Adrenal gland (tissue), 12 donors: Measurements from ENCODE around the gene SIM1. TPM values are rescaled to one million over a fixed set of nuclear protein-coding genes. Genes with fewer than 3 reads are reported as not detected.

ENCODE experiments used
- DNase-seq, 7 donors: peaks; one replicate each; pipeline ENCODE4 v3.0.0-alpha.2; 2019 to 2020
- H3K27ac ChIP-seq, 5 donors: fragments of 200-600 bp; sonication (generic) in 4 of 5; 1 replicate in 3 of 5; 2 replicates in 2 of 5; pipeline versions ENCODE4 v1.5.1 to v1.8.0; 2016 to 2020; ENCODE audit warnings: mild to moderate bottlenecking in 1 of 5
- H3K27me3 ChIP-seq: fragments of 200-600 bp; 2 replicates; pipeline ENCODE4 v1.8.0; 2021
- H3K36me3 ChIP-seq, 2 donors: fragments of 200-600 bp; replicated peaks in 1 of 2; 1 replicate in 1 of 2; 2 replicates in 1 of 2; pipeline versions ENCODE4 v1.5.1 to v1.8.0; 2018 to 2022
- H3K4me1 ChIP-seq, 2 donors: fragments of 200-600 bp; replicated peaks in 1 of 2; 1 replicate in 1 of 2; 2 replicates in 1 of 2; pipeline versions ENCODE4 v1.5.1 to v1.8.0; 2018 to 2021
- H3K4me3 ChIP-seq, 4 donors: fragments of 200-600 bp; sonication (generic) in 3 of 4; one replicate each; pipeline ENCODE4 v1.5.1; 2016 to 2018
- H3K9me3 ChIP-seq, 3 donors: fragments of 200-600 bp; sonication (generic) in 1 of 3; replicated peaks in 1 of 3; 1 replicate in 2 of 3; 2 replicates in 1 of 3; pipeline versions ENCODE4 v1.5.1 to v1.8.0; 2016 to 2021
- CTCF ChIP-seq, 6 experiments: fragments of 450-650 bp in 4 of 6; fragments of 200-600 bp in 2 of 6; sonication (generic) in 1 of 6; IDR thresholded peaks; 1 replicate in 5 of 6; 2 replicates in 1 of 6; pipeline versions ENCODE4 v1.5.1 to v1.8.0; 2016 to 2021; ENCODE audit warnings: antibody characterized with exemption in 6 of 6, mild to moderate bottlenecking in 2 of 6, moderate library complexity in 1 of 6
- POLR2A ChIP-seq, 2 donors: fragments of 450-650 bp; IDR thresholded peaks; one replicate each; pipeline ENCODE4 v1.6.1; 2017; ENCODE audit warnings: antibody characterized with exemption in 2 of 2, mild to moderate bottlenecking in 2 of 2, moderate library complexity in 1 of 2
- WGBS, 4 donors: extraction: QIAGEN DNeasy Blood & Tissue Kit in 2 of 4; methylation state at CpG; one replicate each; pipeline versions ENCODE4 v1.1.5 to v1.1.7; 2013 to 2017; 5-methylcytosine and 5-hydroxymethylcytosine counted together
- intact Hi-C, 2 donors: fragments of 100-400 bp; cut with DNase I; formaldehyde crosslinking; loops; one replicate each; pipeline versions ENCODE4 v1.14.1 to v1.15.0; 2022 to 2023
- polyA plus RNA-seq, 3 donors: library from polyadenylated mRNA; stranded (reverse); fragments of 200-250 nt in 2 of 3; fragments of 350-450 nt in 1 of 3; fragmentation: Illumina TruSeq in 1 of 3; extraction: RNeasy Lipid Tissue Mini Kit (QIAGEN cat#74804) in 1 of 3; gene quantifications; one replicate each; pipeline ENCODE4 v1.2.3, GENCODE V29; 2013 to 2014
- total RNA-seq, 9 donors: library from RNA; depleted of rRNA in 4 of 9; stranded (reverse); fragments of >200 nt in 4 of 9; fragments of 120-200 nt in 1 of 9; fragmentation: NEBNext Ultra II Directional in 1 of 9; extraction: Animal tissue kit (Norgen Biotek cat#: 25700) in 1 of 9; gene quantifications; one replicate each; pipeline versions ENCODE4 v1.1.0 to v1.2.4, GENCODE V29; 2013 to 2023
- donor health status: healthy with polysubstance abuse.
- donor health status: Bipolar disorder and iron deficiency.
- donor health status: DM: yes; HTN: yes; CAD: no.
- donor health status: DM: no; HTN: no; CAD: no.
- donor health status: DM: no; HTN: no; CAD: no.
- donor health status: DM: yes; HTN: yes; CAD: no.

The SIM1 gene
- total and polyA plus RNA-seq, 12 donors = not detected

GRCh38 chr6:100485268-100485667 lies 20.5 kb upstream of the SIM1 start:
- Histone ChIP-seq H3K4me3 (no peak overlapping the region), H3K27ac (no peak overlapping the region), H3K27me3 (no peaks in the 10 kb centered on the region), H3K9me3 (no peaks in the 10 kb centered on the region), H3K36me3 (no peaks in the 10 kb centered on the region), H3K4me1 (no peaks in the 10 kb centered on the region)
- no peak for TF ChIP-seq POLR2A (IDR thresholded peaks at IDR 0.05)
- TF ChIP-seq CTCF (IDR thresholded peaks at IDR 0.05) = no peak
- intact Hi-C loops = loop anchor here in 1 of 2 donors (10.0 kb wide), 2 partner anchors 180 to 240 kb away; no protein-coding TSS in a partner anchor
- no peak for DNase-seq

GRCh38 chr6:100484474-100484873 lies 19.8 kb upstream of the SIM1 start:
- no peak overlapping the region for H3K27ac ChIP-seq
- intact Hi-C loops = loop anchor here in 1 of 2 donors (10.0 kb wide), 2 partner anchors 180 to 240 kb away; no protein-coding TSS in a partner anchor

DNA sequence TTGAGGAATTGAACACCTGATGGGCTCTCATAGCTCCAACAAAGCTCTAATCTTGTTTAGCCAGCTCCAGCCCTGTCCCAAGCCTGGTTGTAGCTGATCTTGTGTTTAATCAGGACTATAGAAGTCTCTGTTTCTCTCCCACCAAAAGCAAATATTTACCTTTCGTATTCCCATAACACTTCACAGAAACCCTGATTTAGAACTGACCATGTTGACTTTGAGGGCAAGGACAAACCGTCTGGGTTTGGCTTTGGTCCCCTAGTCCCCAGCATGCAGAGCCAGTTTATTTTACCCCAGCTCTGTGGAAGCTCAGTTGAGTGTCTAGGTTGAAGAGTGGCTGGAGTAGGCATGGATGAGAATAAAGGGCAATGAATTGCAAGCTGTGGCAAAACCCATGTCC lies 18.0 kb upstream of the SIM1 start:
- 45 to 61% (median 58%) methylated on average over 2 of the region's 2 CpGs for WGBS, 4 donors
- Histone ChIP-seq H3K27me3 (no peaks in the 10 kb centered on the region), H3K4me1 (no peaks in the 10 kb centered on the region), H3K4me3 (no peak overlapping the region), H3K36me3 (no peaks in the 10 kb centered on the region), H3K27ac (no peak overlapping the region), H3K9me3 (no peaks in the 10 kb centered on the region)
- no peak for DNase-seq
- intact Hi-C loops = loop anchor here in 1 of 2 donors (10.0 kb wide), 2 partner anchors 182 to 238 kb away; no protein-coding TSS in a partner anchor
- TF ChIP-seq CTCF (IDR thresholded peaks at IDR 0.05) (no peak), POLR2A (IDR thresholded peaks at IDR 0.05) (no peak)

More at GRCh38 chr6:100484474-100484873, 19.8 kb upstream of the SIM1 start:
- TF ChIP-seq CTCF (IDR thresholded peaks at IDR 0.05) (no peak), POLR2A (IDR thresholded peaks at IDR 0.05) (no peak)
- Histone ChIP-seq H3K4me3 (no peak overlapping the region), H3K27me3 (no peaks in the 10 kb centered on the region), H3K9me3 (no peaks in the 10 kb centered on the region), H3K36me3 (no peaks in the 10 kb centered on the region), H3K4me1 (no peaks in the 10 kb centered on the region)
- 73 to 80% (median 77%) methylated on average over 5 of the region's 5 CpGs for WGBS, 4 donors
- no peak for DNase-seq

DNA sequence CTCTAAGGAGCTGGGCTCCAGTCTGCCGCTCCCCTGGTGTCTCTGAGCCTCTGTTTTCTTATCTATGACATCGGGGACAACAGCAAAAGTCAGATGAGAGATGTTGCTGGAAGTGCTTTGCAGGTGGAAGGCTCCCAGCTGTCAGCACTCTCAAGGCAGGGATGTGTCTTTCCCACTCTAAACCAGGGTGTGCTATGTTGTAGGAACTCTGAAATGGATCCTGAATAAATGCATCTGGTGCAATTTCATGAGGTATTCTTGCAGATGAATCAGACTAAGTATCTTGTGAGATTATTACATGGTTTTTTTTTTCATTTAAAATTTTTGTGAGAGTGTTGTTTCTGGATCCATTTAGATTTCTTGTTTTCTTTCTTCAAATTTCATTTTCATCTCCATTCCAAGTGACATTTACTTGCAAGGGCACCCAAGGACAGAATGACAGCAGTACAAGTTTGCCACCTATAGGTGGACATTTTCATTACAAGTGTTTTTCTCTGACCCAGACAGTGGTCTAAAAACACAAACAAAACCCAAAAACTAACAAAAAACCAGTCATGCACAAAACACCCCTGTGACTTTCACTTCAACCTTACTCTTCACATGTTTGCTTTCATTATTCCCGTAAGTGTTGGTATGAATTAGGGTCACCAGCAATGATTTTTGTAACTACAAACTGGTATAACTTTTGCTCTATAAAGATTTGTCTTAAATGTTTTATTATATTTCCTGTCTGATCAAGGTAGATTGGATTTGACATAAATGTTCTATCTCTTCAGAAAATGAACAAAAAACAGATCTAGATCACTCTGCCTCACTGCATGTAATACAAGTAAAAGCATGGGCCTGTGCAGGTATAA lies 14.7 kb upstream of the SIM1 start:
- Histone ChIP-seq H3K4me3 (no peak overlapping the region), H3K36me3 (no peaks in the 10 kb centered on the region), H3K27ac (no peak overlapping the region), H3K9me3 (no peaks in the 10 kb centered on the region), H3K4me1 (no peaks in the 10 kb centered on the region), H3K27me3 (peaks cover 12% of the 10 kb centered on the region)
- 62 to 86% (median 70%) methylated on average over 2 to 3 of the region's 3 CpGs for WGBS, 4 donors
- TF ChIP-seq CTCF (IDR thresholded peaks at IDR 0.05) (peak; percentile 59 to 83 (median 73)), POLR2A (IDR thresholded peaks at IDR 0.05) (no peak)
- DNase-seq = no peak
- intact Hi-C loops = loop anchor here (5.0 to 10.0 kb wide), 3 partner anchors 185 to 362 kb away; no protein-coding TSS in a partner anchor
